C4-2B (cell line): ENCODE measurements around the gene PRUNE2.

Experiments used
- CTCF ChIP-seq: fragments of 450-650 bp; conservative IDR thresholded peaks from 2 replicates; pipeline ENCODE4 v1.5.1; 2017; ENCODE audit warnings: mild to moderate bottlenecking
- ZFX ChIP-seq: fragments of 450-650 bp; IDR thresholded peaks from 2 replicates; pipeline ENCODE4 v1.6.1; 2017

DNA sequence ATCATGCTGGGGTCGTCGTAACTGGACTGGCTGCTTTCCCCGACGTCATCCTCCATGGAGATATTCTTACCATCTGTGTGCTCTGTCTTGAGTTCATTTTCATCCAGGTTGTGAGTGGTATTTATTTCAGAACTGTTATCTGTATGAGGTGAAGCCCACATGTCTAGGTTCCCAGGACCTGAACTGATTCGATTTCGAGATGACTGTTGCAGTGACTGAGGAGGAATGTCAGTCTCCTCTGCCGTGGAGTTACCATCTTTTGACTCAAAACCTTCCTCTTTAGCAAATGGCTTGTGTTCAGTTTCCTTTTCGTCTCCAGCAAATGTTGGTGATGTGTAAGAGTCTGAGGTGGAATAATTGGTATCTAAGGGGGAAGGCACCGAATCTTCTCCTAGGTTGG, 196.9 kb downstream of the PRUNE2 start:
- no peak for TF ChIP-seq CTCF
- no peak for TF ChIP-seq ZFX
